Measurements from ENCODE around the gene FMN2. TPM values are rescaled to one million over a fixed set of nuclear protein-coding genes. Genes with fewer than 3 reads are reported as not detected.

The FMN2 gene
- total and polyA plus RNA-seq, 4 donors, result 17.1 to 78.7 (median 46.5) TPM

DNA sequence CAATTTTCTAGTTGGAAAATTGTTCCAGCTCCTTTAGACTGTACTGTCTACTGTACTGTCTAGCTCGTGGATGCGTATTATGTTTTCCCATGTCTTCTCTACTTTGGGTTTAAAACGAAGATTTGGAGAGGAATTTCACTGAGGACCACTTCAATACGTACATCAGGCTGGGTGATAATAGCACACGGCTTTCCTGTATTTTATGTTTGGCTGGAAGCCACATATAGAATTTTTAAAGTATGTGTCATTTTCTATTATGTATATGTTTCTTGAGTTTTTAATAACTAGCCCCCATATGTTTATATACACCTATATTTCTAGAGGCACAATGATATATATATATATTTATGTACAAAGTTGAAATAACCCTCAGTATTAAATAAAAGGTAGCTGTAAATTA is 293.9 kb downstream of the FMN2 start:
- no peaks in the 10 kb centered on the region for H3K4me1 ChIP-seq (ENCODE audit: control insufficient read depth, insufficient read depth, low read length)
- no peak overlapping the region for H3K27ac ChIP-seq (ENCODE audit: low read depth, low read length)
- no peak overlapping the region for H3K4me3 ChIP-seq (ENCODE audit: low read depth, low read length)
- WGBS (ENCODE audit: insufficient coverage), result 100% methylated on average over 1 of the region's 5 CpGs
- no peak for DNase-seq (ENCODE audit: low read depth in 4 of 6, low spot score in 6 of 6)
- H3K36me3 ChIP-seq (ENCODE audit: control insufficient read depth, insufficient read depth, low read length), result peaks cover 3% of the 10 kb centered on the region
- no peaks in the 10 kb centered on the region for H3K27me3 ChIP-seq (ENCODE audit: control insufficient read depth, insufficient read depth, low read length)
- H3K9me3 ChIP-seq (ENCODE audit: control insufficient read depth, insufficient read depth, low read length), result peaks cover 9% of the 10 kb centered on the region

DNA sequence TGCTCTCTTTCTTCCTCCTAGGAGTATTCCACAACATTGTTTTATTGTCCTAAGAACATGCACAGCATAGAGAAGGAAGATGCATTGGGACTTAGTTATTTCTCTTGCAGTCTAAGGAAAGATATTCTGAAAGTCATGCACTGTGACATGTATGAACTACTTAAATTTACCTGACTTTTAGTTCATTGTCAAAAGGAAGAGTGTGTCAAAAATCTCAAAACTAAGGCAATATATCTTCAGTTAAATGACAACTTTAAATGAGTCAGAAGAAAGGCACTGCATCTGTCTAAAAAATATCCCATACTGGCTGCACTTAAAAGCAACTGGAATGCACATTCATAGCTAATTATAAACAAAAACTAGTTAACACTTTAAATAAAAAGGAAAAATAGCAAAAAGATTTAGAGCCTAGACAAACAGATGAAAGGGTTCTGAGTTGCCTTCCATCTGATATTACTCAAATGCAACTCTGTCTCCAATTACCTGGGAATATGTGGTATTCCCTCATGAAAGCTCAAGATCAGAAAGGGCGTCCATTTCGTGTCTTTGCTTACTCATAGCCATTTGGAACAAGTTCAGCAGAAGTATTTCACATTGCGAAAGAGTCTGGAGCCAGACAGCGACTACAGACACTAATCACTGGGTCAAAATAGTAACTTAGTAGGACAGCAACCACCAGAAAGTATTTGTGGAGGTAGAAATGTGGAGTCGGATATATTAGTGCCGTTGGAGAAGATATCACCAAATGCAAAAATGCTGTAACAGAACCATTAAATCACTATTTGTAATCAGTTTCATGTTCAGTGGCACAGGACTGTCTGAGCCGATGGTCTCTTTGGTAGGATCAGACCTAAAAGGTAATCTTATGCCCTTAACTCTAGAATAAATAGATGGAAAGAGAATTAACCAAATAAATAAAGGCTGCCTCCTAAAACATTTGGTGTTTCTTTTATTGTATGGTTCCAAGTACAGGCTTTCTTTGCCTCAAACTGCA is 294.6 kb downstream of the FMN2 start:
- Histone ChIP-seq H3K4me3 (ENCODE audit: low read depth, low read length) (no peak overlapping the region), H3K9me3 (ENCODE audit: control insufficient read depth, insufficient read depth, low read length) (peaks cover 8% of the 10 kb centered on the region), H3K4me1 (ENCODE audit: control insufficient read depth, insufficient read depth, low read length) (no peaks in the 10 kb centered on the region), H3K27me3 (ENCODE audit: control insufficient read depth, insufficient read depth, low read length) (no peaks in the 10 kb centered on the region), H3K36me3 (ENCODE audit: control insufficient read depth, insufficient read depth, low read length) (peaks cover 3% of the 10 kb centered on the region), H3K27ac (ENCODE audit: low read depth, low read length) (no peak overlapping the region)
- no peak for DNase-seq (ENCODE audit: low read depth in 4 of 6, low spot score in 6 of 6)
- WGBS (ENCODE audit: insufficient coverage), result 93% methylated on average over 2 of the region's 7 CpGs

DNA sequence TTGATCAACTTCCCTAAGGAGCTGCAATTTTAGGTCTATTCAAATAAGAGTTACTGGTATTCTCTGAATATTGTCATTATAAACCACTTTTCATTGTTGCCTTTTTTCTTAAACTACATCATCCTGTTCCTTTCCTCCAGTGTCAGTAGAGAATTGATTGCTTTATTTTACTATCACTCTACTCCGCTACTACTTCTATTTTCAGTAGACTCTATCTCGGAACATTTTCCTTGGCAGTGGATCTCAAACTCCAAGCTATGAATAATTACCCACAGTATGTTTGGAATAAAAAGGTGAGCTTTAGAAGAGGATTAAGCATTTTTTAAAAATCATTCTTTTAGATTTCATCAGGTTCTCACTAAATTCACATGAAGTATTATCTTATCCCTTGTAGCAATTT is 295.4 kb downstream of the FMN2 start:
- Histone ChIP-seq H3K4me3 (ENCODE audit: low read depth, low read length) (no peak overlapping the region), H3K9me3 (ENCODE audit: control insufficient read depth, insufficient read depth, low read length) (peaks cover under 1% of the 10 kb centered on the region), H3K27me3 (ENCODE audit: control insufficient read depth, insufficient read depth, low read length) (no peaks in the 10 kb centered on the region), H3K36me3 (ENCODE audit: control insufficient read depth, insufficient read depth, low read length) (no peaks in the 10 kb centered on the region), H3K27ac (ENCODE audit: low read depth, low read length) (no peak overlapping the region), H3K4me1 (ENCODE audit: control insufficient read depth, insufficient read depth, low read length) (no peaks in the 10 kb centered on the region)
- WGBS (ENCODE audit: insufficient coverage), result no CpG with 5 or more reads among the region's 2 CpGs
- DNase-seq (ENCODE audit: low read depth in 4 of 6, low spot score in 6 of 6), result no peak

DNA sequence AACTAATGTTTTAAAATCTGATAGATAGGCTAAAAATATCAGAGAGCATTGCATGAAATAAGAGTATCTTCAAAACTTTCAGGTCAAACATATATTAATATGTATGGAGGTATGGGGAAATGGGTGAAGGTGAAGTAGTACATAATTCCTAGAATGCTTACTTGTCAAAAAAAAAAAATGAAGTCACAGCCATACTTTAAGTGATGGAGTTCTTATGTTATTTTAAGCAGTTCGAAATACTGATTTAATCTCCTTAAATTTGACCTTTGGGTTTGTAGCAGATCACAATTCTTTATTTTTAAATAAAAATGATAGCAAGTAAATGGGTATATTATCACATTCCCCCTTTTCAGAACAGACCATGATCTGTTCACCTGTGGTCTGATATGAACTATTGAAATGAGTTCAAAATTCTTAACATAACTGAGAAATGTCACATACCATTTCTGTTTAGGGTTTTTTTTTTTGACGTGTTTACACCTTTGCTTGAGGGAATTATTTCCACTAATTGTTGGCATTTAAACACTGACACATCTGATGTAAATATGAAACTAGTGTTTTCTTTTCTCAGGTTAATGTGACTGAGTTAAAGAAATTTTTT is 300.1 kb downstream of the FMN2 start:
- WGBS (ENCODE audit: insufficient coverage), result no CpG with 5 or more reads among the region's 2 CpGs
- H3K27ac ChIP-seq (ENCODE audit: low read depth, low read length), result no peak overlapping the region
- DNase-seq (ENCODE audit: low read depth in 4 of 6, low spot score in 6 of 6), result no peak
- no peaks in the 10 kb centered on the region for H3K27me3 ChIP-seq (ENCODE audit: control insufficient read depth, insufficient read depth, low read length)
- H3K36me3 ChIP-seq (ENCODE audit: control insufficient read depth, insufficient read depth, low read length), result no peaks in the 10 kb centered on the region
- no peaks in the 10 kb centered on the region for H3K4me1 ChIP-seq (ENCODE audit: control insufficient read depth, insufficient read depth, low read length)
- H3K4me3 ChIP-seq (ENCODE audit: low read depth, low read length), result no peak overlapping the region
- H3K9me3 ChIP-seq (ENCODE audit: control insufficient read depth, insufficient read depth, low read length), result no peaks in the 10 kb centered on the region

DNA sequence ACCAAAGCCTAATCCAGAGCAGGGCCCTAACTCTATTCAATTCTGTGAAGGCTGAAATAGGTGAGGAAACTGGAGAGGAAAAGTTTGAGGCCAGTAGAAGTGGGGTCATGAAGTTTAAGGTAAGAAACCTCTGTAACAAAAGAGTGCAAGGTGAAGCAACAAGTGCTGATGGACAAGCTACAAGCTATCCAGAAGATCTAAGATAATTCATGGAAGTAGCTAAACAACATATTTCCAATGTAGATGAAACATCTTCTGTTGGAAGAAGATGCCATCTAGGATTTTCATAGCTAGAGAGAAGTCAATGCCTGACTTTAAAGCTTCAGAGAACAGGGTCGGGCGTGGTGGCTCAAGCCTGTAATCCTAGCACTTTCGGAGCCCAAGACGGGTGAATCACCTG is 302.7 kb downstream of the FMN2 start:
- Histone ChIP-seq H3K4me3 (ENCODE audit: low read depth, low read length) (no peak overlapping the region), H3K27me3 (ENCODE audit: control insufficient read depth, insufficient read depth, low read length) (no peaks in the 10 kb centered on the region), H3K27ac (ENCODE audit: low read depth, low read length) (no peak overlapping the region), H3K4me1 (ENCODE audit: control insufficient read depth, insufficient read depth, low read length) (no peaks in the 10 kb centered on the region), H3K36me3 (ENCODE audit: control insufficient read depth, insufficient read depth, low read length) (no peaks in the 10 kb centered on the region), H3K9me3 (ENCODE audit: control insufficient read depth, insufficient read depth, low read length) (no peaks in the 10 kb centered on the region)
- DNase-seq (ENCODE audit: low read depth in 4 of 6, low spot score in 6 of 6), result no peak
- WGBS (ENCODE audit: insufficient coverage), result 100% methylated on average over 4 of the region's 4 CpGs

DNA sequence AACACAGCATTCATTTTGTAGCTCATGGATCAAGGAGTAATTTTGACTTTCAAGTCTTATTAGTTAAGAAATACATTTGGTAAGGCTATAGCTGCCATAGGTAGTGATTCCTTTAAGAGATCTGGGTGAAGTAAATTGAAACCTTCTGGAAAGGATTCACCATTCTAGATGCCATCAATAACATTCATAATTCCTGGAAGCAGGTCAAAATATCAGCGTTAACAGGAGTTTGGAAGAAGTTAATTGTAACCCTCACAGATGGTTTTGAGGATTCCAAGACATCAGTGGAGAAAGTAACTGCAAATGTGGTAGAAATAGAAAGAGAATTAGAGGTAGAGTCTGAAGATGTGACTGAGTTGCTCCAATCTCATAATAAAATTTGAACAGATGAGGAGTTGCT is 303.7 kb downstream of the FMN2 start:
- WGBS (ENCODE audit: insufficient coverage), result no CpG with 5 or more reads among the region's 1 CpG
- H3K4me3 ChIP-seq (ENCODE audit: low read depth, low read length), result no peak overlapping the region
- no peaks in the 10 kb centered on the region for H3K36me3 ChIP-seq (ENCODE audit: control insufficient read depth, insufficient read depth, low read length)
- H3K27me3 ChIP-seq (ENCODE audit: control insufficient read depth, insufficient read depth, low read length), result no peaks in the 10 kb centered on the region
- H3K27ac ChIP-seq (ENCODE audit: low read depth, low read length), result no peak overlapping the region
- no peak for DNase-seq (ENCODE audit: low read depth in 4 of 6, low spot score in 6 of 6)
- H3K9me3 ChIP-seq (ENCODE audit: control insufficient read depth, insufficient read depth, low read length), result no peaks in the 10 kb centered on the region
- no peaks in the 10 kb centered on the region for H3K4me1 ChIP-seq (ENCODE audit: control insufficient read depth, insufficient read depth, low read length)

DNA sequence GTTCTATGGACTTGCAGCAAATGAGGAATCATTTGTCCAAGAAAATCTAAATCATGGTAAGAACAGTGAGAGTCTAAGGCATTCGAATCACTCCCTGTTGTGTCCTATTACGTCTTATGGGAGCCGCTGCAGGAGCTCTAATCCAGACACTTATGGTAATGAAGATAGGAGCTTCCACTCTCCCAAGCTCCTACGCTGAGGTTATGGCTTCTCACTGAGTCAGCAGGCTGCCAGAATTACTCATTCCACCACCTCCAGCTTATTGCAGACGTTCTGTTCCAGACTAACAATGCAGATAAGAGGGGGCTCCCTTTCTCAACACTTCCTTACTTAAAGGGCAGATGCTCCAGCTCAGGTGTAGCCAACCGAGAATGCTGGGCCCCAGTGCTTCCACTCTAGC is 307.7 kb downstream of the FMN2 start:
- DNase-seq (ENCODE audit: low read depth in 4 of 6, low spot score in 6 of 6), result peak in 1 of 6 donors; percentile 66
- WGBS (ENCODE audit: insufficient coverage), result 15% methylated on average over 2 of the region's 6 CpGs
- no peaks in the 10 kb centered on the region for H3K9me3 ChIP-seq (ENCODE audit: control insufficient read depth, insufficient read depth, low read length)
- no peaks in the 10 kb centered on the region for H3K27me3 ChIP-seq (ENCODE audit: control insufficient read depth, insufficient read depth, low read length)
- H3K4me3 ChIP-seq (ENCODE audit: low read depth, low read length), result no peak overlapping the region
- no peaks in the 10 kb centered on the region for H3K36me3 ChIP-seq (ENCODE audit: control insufficient read depth, insufficient read depth, low read length)
- H3K27ac ChIP-seq (ENCODE audit: low read depth, low read length), result no peak overlapping the region
- no peaks in the 10 kb centered on the region for H3K4me1 ChIP-seq (ENCODE audit: control insufficient read depth, insufficient read depth, low read length)

DNA sequence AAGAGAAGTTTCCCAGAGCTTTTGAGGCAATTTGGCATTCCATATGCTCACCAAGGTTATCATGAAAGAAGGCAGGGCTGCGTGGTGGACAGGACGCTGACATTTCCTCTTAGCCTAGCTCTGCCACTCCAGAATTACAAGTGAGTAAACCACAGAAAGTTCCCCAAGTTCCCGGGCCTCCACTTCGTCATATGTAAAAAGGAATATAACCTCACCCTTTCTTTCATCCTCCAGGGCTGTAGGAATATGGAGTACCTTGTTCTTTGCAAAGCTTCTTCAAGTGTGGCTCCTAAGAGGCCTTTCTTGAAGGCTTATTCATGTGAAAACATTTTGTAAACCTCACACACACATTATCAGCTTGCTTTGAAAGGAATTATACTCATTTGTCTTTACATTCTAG is 310.0 kb downstream of the FMN2 start:
- H3K27me3 ChIP-seq (ENCODE audit: control insufficient read depth, insufficient read depth, low read length), result no peaks in the 10 kb centered on the region
- no peaks in the 10 kb centered on the region for H3K36me3 ChIP-seq (ENCODE audit: control insufficient read depth, insufficient read depth, low read length)
- DNase-seq (ENCODE audit: low read depth in 4 of 6, low spot score in 6 of 6), result no peak
- no peaks in the 10 kb centered on the region for H3K4me1 ChIP-seq (ENCODE audit: control insufficient read depth, insufficient read depth, low read length)
- H3K27ac ChIP-seq (ENCODE audit: low read depth, low read length), result no peak overlapping the region
- WGBS (ENCODE audit: insufficient coverage), result 83% methylated on average over 2 of the region's 4 CpGs
- no peaks in the 10 kb centered on the region for H3K9me3 ChIP-seq (ENCODE audit: control insufficient read depth, insufficient read depth, low read length)
- H3K4me3 ChIP-seq (ENCODE audit: low read depth, low read length), result no peak overlapping the region

DNA sequence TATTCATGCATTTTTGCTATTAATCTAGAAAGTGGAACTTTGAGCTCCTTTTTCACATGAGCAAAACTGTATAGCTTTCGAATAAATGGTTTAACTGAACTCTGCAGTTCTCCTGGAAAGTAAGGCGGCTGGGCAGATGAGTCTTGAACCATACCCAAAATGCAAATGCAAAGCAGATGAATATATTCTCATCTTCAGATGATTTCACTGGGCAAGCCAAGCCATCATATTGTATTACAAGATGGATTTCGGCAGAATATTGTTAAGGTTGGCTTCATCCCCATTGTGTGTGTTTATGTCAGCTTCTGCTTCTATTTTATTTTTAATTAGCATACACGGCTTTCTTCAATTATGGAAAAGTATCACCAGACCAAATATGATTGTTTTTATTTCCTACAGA is 310.6 kb downstream of the FMN2 start:
- peaks cover 4% of the 10 kb centered on the region for H3K36me3 ChIP-seq (ENCODE audit: control insufficient read depth, insufficient read depth, low read length)
- H3K4me1 ChIP-seq (ENCODE audit: control insufficient read depth, insufficient read depth, low read length), result no peaks in the 10 kb centered on the region
- H3K27me3 ChIP-seq (ENCODE audit: control insufficient read depth, insufficient read depth, low read length), result no peaks in the 10 kb centered on the region
- WGBS (ENCODE audit: insufficient coverage), result no CpG with 5 or more reads among the region's 4 CpGs
- H3K27ac ChIP-seq (ENCODE audit: low read depth, low read length), result no peak overlapping the region
- no peak overlapping the region for H3K4me3 ChIP-seq (ENCODE audit: low read depth, low read length)
- peak in 2 of 6 donors; percentile 23 to 54 for DNase-seq (ENCODE audit: low read depth in 4 of 6, low spot score in 6 of 6)
- H3K9me3 ChIP-seq (ENCODE audit: control insufficient read depth, insufficient read depth, low read length), result no peaks in the 10 kb centered on the region

- no CpG with 5 or more reads among the region's 4 CpGs for WGBS (ENCODE audit: insufficient coverage)
- DNase-seq (ENCODE audit: low read depth in 4 of 6, low spot score in 6 of 6), result no peak
Observed at GRCh38 chr1:240404286-240404685, 312.6 kb downstream of the FMN2 start.

More at GRCh38 chr1:240404286-240404685, 312.6 kb downstream of the FMN2 start:
- no peak overlapping the region for H3K4me3 ChIP-seq (ENCODE audit: low read depth, low read length)
- no peak overlapping the region for H3K27ac ChIP-seq (ENCODE audit: low read depth, low read length)
- H3K27me3 ChIP-seq (ENCODE audit: control insufficient read depth, insufficient read depth, low read length), result no peaks in the 10 kb centered on the region
- H3K9me3 ChIP-seq (ENCODE audit: control insufficient read depth, insufficient read depth, low read length), result no peaks in the 10 kb centered on the region
- H3K4me1 ChIP-seq (ENCODE audit: control insufficient read depth, insufficient read depth, low read length), result no peaks in the 10 kb centered on the region
- peaks cover 4% of the 10 kb centered on the region for H3K36me3 ChIP-seq (ENCODE audit: control insufficient read depth, insufficient read depth, low read length)

Measured in spinal cord (tissue), 10 donors.